HG03378 (cell line): ENCODE measurements around the gene SMOC1.

Experiments used
- ATAC-seq: cut with Tn5 transposase; IDR thresholded peaks from one replicate; pipeline ENCODE4 v1.9.1; 2021; ENCODE audit warnings: mild to moderate bottlenecking, moderate library complexity; ENCODE audit not compliant: unreplicated experiment

Gene SMOC1

DNA sequence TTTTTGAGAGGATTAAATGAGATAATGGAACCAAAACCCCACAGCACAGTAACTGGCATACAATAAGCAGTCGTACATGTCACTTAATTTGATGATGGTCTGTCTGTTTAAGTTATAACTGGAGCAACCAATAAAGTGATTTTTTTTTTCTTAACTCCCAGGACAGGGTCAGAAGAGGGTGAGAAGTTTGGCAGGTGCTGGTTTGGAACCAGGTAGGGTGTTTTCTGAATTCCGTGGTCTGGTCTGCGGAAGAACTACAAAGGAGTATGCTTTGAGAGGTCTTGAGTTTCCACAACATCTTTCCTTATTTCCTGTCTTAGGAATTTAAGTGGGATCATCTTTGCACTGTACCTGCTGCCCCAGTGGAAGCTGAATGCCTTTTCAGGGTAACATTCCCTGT is 197.8 kb downstream of the SMOC1 start:
- no peak for ATAC-seq

DNA sequence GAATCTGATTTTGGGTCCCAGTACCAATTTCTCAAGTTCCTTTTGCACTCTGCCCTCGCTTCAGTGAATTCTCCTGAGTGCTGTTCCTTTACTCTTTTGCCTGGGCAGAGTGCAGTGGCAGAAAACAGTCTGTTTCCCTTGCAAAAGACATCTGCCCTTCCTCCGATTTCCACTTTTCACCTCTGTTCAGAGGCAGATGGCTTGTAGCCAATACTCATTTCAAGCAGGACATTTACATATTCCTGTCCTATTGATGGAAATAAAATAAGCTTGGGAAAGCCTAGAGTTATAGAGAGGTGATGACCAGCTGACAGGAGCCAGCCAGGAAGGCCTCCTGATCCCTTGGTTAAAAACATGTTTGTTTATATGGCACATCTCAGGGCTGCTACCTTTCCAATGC is 198.5 kb downstream of the SMOC1 start:
- no peak for ATAC-seq

DNA sequence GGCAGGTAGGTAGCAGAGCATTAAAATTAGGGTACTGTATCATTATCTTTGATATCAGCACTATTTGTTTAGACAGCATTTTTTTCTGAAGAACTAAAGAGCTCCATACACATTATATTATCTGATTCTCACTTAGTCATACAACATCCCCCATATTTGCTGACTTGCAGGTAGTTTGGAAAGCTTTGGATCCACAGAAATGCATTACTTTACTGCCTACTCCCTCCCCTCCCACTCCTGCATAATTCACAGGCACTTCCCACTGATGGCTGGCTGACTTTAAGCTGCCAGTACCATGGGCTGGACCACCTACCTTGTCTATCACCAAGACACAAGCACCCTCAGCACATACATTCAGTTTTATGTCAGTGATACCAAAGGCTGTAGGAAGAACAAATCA is 199.1 kb downstream of the SMOC1 start:
- ATAC-seq, result no peak

DNA sequence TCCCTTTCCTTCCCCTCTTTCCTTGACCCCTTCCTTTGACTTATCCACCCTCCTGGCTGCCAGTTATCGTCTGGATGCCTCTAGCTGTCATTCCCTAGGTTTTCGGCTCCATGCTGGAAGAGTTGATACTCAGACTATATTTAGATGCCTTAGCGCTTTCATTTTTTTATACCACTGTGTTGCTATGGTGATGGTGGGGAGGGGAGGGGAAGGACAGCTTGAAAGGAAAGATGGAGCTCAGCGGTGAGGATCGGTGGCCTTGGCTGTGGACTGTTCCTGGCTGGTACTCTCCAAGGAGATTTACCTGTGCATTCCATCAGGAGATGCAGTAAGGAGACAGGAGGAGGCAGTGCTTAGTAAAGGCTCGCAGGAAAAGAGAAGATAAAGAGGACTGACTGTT is 200.9 kb downstream of the SMOC1 start:
- no peak for ATAC-seq
